ENCODE results near the gene KCTD15. TPM values are rescaled to one million over a fixed set of nuclear protein-coding genes. Genes with fewer than 3 reads are reported as not detected.

KCTD15 gene
- total and polyA plus RNA-seq, 4 donors: 0.89 to 13.8 (median 8.1) TPM

- no peak overlapping the region for H3K9ac ChIP-seq (ENCODE audit: low read depth in 1 of 2, low read length in 2 of 2)
- 64% methylated on average over 26 of the region's 26 CpGs for WGBS
- H3K36me3 ChIP-seq (ENCODE audit: control insufficient read depth in 4 of 4, insufficient read depth in 3 of 4, low read depth in 1 of 4, low read length in 3 of 4): no peaks in the 10 kb centered on the region
- TF ChIP-seq FOXA1 (IDR thresholded peaks at IDR 0.05): no peak
- TF ChIP-seq JUND (IDR thresholded peaks at IDR 0.05): no peak
- no peak for TF ChIP-seq EGR1 (IDR thresholded peaks at IDR 0.05; ENCODE audit: low read depth in 2 of 2)
- no peak for TF ChIP-seq REST (IDR thresholded peaks at IDR 0.05)
- TF ChIP-seq SP1 (IDR thresholded peaks at IDR 0.05): no peak
- no peak for TF ChIP-seq ZBTB33 (IDR thresholded peaks at IDR 0.05)
- no peak for TF ChIP-seq CTCF (IDR thresholded peaks at IDR 0.05; ENCODE audit: low read depth, low read length, missing input control)
- TF ChIP-seq RXRA (IDR thresholded peaks at IDR 0.05): no peak
- no peak for TF ChIP-seq TAF1 (conservative IDR thresholded peaks at IDR 0.05)
- TF ChIP-seq YY1 (IDR thresholded peaks at IDR 0.05): no peak
- TF ChIP-seq ATF3 (IDR thresholded peaks at IDR 0.05): no peak
- TF ChIP-seq NR2F2 (IDR thresholded peaks at IDR 0.05): no peak
- no peak for TF ChIP-seq HNF4A (conservative IDR thresholded peaks at IDR 0.05)
- TF ChIP-seq HNF4G (IDR thresholded peaks at IDR 0.05): no peak
- no peak for TF ChIP-seq FOXA2 (IDR thresholded peaks at IDR 0.05)
- TF ChIP-seq MAX (IDR thresholded peaks at IDR 0.05): no peak
- no peak for TF ChIP-seq GABPA (IDR thresholded peaks at IDR 0.05 in 1 of 2, conservative IDR thresholded peaks at IDR 0.05 in 1 of 2)
- TF ChIP-seq RAD21 (IDR thresholded peaks at IDR 0.05): no peak
- H3K4me3 ChIP-seq (ENCODE audit: low read depth in 1 of 3, low read length in 3 of 3): no peak overlapping the region
- H3K27me3 ChIP-seq (ENCODE audit: control insufficient read depth in 4 of 4, insufficient read depth in 4 of 4, low read length in 3 of 4): peaks cover 0 to 5% (median 0%) of the 10 kb centered on the region in 4 donors
- no peak for DNase-seq (ENCODE audit: low spot score)
- no peak overlapping the region for H3K27ac ChIP-seq (ENCODE audit: low read depth in 1 of 2, low read length in 2 of 2)
- no peaks in the 10 kb centered on the region for H3K9me3 ChIP-seq (ENCODE audit: control insufficient read depth in 4 of 4, low read length in 3 of 4)
- H3K4me1 ChIP-seq (ENCODE audit: control insufficient read depth in 4 of 4, insufficient read depth in 4 of 4, low read length in 3 of 4): no peaks in the 10 kb centered on the region
Observed at GRCh38 chr19:33755099-33756035, 41.3 kb upstream of the KCTD15 start.
